SK-N-SH (cell line): ENCODE data around the gene KMT2C. TPM values are rescaled to one million over a fixed set of nuclear protein-coding genes. Genes with fewer than 3 reads are reported as not detected.

ENCODE experiments used
- CTCF ChIA-PET: fragments of 300-600, 350-600 bp; formaldehyde crosslinking; extraction: SDS; loops from one replicate; lab custom pipeline; 2021; lab: Yijun Ruan, JAX
- POLR2A ChIA-PET: fragments of 350-600 bp; sonication (Branson Sonifier 250); formaldehyde crosslinking; extraction: SDS; loops from one replicate; lab custom pipeline; 2020; ENCODE audit warnings: antibody characterized with exemption, inconsistent platforms; lab: Yijun Ruan, JAX
- DNase-seq: peaks from one replicate; pipeline ENCODE4 v3.0.0; 2012
- H2AFZ ChIP-seq: fragments of 200-600 bp; sonication (generic); 2 replicates; pipeline ENCODE4 v1.8.1; 2016; ENCODE audit warnings: antibody characterized with exemption, mild to moderate bottlenecking, low read depth
- H3F3A ChIP-seq: fragments of 200-600 bp; sonication (generic); replicated peaks from 2 replicates; pipeline ENCODE3; 2016; ENCODE audit warnings: antibody characterized with exemption, mild to moderate bottlenecking; ENCODE audit not compliant: insufficient read depth
- H3K27ac ChIP-seq, 2 experiments: fragments of 200-500 bp in 1 of 2; fragments of 200-600 bp in 1 of 2; sonication (Bioruptor generic) in 1 of 2; sonication (generic), shearing (Covaris generic) in 1 of 2; 2 replicates each; pipeline versions ENCODE4 v1.5.1 to v1.6.1; 2014 to 2016; ENCODE audit warnings: low read depth in 2 of 2, inconsistent platforms in 1 of 2, low read length in 1 of 2, mild to moderate bottlenecking in 1 of 2, mixed read lengths in 1 of 2
- H3K27me3 ChIP-seq: fragments of 200-600 bp; sonication (generic), shearing (Covaris generic); 2 replicates; pipeline ENCODE4 v1.6.1; 2016; ENCODE audit warnings: mixed run types; ENCODE audit not compliant: insufficient read depth
- H3K36me3 ChIP-seq, 2 experiments: fragments of 200-500 bp in 1 of 2; fragments of 200-600 bp in 1 of 2; sonication (Bioruptor generic) in 1 of 2; sonication (generic) in 1 of 2; replicated peaks in 1 of 2; 2 replicates each; pipeline versions ENCODE3 to v1.5.1; 2014 to 2016; ENCODE audit warnings: low read length in 1 of 2, mild to moderate bottlenecking in 1 of 2; ENCODE audit not compliant: insufficient read depth in 2 of 2, control insufficient read depth in 1 of 2
- H3K4me1 ChIP-seq, 2 experiments: fragments of 200-500 bp in 1 of 2; fragments of 200-600 bp in 1 of 2; sonication (Bioruptor generic) in 1 of 2; sonication (generic), shearing (Covaris generic) in 1 of 2; 2 replicates each; pipeline versions ENCODE4 v1.5.1 to v1.6.1; 2014 to 2016; ENCODE audit warnings: low read depth in 1 of 2, low read length in 1 of 2, mixed run types in 1 of 2; ENCODE audit not compliant: insufficient read depth in 2 of 2, control insufficient read depth in 1 of 2
- H3K4me2 ChIP-seq: fragments of 200-600 bp; sonication (generic), shearing (Covaris generic); 2 replicates; pipeline ENCODE4 v1.6.1; 2017; ENCODE audit warnings: mixed run types
- H3K4me3 ChIP-seq, 2 experiments: fragments of 200-500 bp in 1 of 2; fragments of 200-600 bp in 1 of 2; sonication (Bioruptor generic) in 1 of 2; sonication (generic), shearing (Covaris generic) in 1 of 2; 2 replicates each; pipeline versions ENCODE4 v1.5.1 to v1.8.1; 2014 to 2016; ENCODE audit warnings: low read depth in 2 of 2, inconsistent platforms in 1 of 2, low read length in 1 of 2, mild to moderate bottlenecking in 1 of 2, mixed read lengths in 1 of 2, moderate library complexity in 1 of 2
- H3K79me2 ChIP-seq: fragments of 200-600 bp; sonication (generic); 2 replicates; pipeline ENCODE4 v1.8.1; 2017; ENCODE audit warnings: mild to moderate bottlenecking; ENCODE audit not compliant: insufficient read depth
- H3K9ac ChIP-seq: fragments of 200-600 bp; sonication (generic); 2 replicates; pipeline ENCODE4 v1.6.1; 2017; ENCODE audit warnings: mixed run types
- H3K9me2 ChIP-seq: fragments of 200-600 bp; sonication (generic); 2 replicates; pipeline ENCODE4 v1.6.1; 2017; ENCODE audit warnings: mixed run types
- H3K9me3 ChIP-seq: fragments of 200-600 bp; sonication (generic); 2 replicates; pipeline ENCODE4 v1.6.1; 2017; ENCODE audit warnings: mixed run types, mild to moderate bottlenecking, moderate library complexity
- H4K20me1 ChIP-seq: fragments of 200-600 bp; sonication (generic); 2 replicates; pipeline ENCODE4 v1.6.1; 2017; ENCODE audit warnings: mild to moderate bottlenecking, mixed run types; ENCODE audit not compliant: insufficient read depth
- CHD2 ChIP-seq: fragments of 150-350 bp; IDR thresholded peaks from 2 replicates; pipeline ENCODE4 v1.6.1; 2018; ENCODE audit warnings: low read length; ENCODE audit not compliant: partially characterized antibody
- CTCF ChIP-seq: fragments of 200-600 bp; sonication (generic); IDR thresholded peaks from 2 replicates; pipeline ENCODE4 v1.6.1; 2017; ENCODE audit warnings: antibody characterized with exemption, mild to moderate bottlenecking, moderate library complexity
- ELF1 ChIP-seq: IDR thresholded peaks from 2 replicates; pipeline ENCODE4 v1.4.0; 2012
- EP300 ChIP-seq, 2 experiments: IDR thresholded peaks; 2 replicates each; pipeline versions ENCODE4 v1.4.0 to v1.6.1; 2012; ENCODE audit warnings: borderline replicate concordance in 1 of 2, low read depth in 1 of 2, low read length in 1 of 2
- EZH2phosphoT487 ChIP-seq: fragments of 200-600 bp; sonication (generic); IDR thresholded peaks from 2 replicates; pipeline ENCODE4 v1.6.1; 2017; ENCODE audit warnings: low read depth, mixed run types, mild to moderate bottlenecking, antibody characterized with exemption, moderate library complexity, borderline replicate concordance
- FOXM1 ChIP-seq: IDR thresholded peaks from 2 replicates; pipeline ENCODE4 v1.4.0; 2012; ENCODE audit warnings: low read depth, mild to moderate bottlenecking
- GABPA ChIP-seq: IDR thresholded peaks from 2 replicates; pipeline ENCODE4 v1.4.0; 2012; ENCODE audit warnings: low read depth, mild to moderate bottlenecking
- GATA2 ChIP-seq: sonication (generic); formaldehyde crosslinking; IDR thresholded peaks from 2 replicates; pipeline ENCODE4 v1.5.0; 2020; ENCODE audit warnings: mild to moderate bottlenecking, missing genetic modification reagents
- JUND ChIP-seq: IDR thresholded peaks from 2 replicates; pipeline ENCODE4 v1.4.0; 2012
- MXI1 ChIP-seq: IDR thresholded peaks from 2 replicates; pipeline ENCODE4 v1.6.1; 2012; ENCODE audit warnings: mild to moderate bottlenecking, low read depth, low read length, improper control_type of control experiment
- NFIC ChIP-seq: IDR thresholded peaks from 2 replicates; pipeline ENCODE4 v1.4.0; 2012; ENCODE audit warnings: borderline replicate concordance
- NRF1 ChIP-seq: IDR thresholded peaks from 2 replicates; pipeline ENCODE4 v1.6.1; 2012; ENCODE audit warnings: low read depth, mild to moderate bottlenecking, low read length
- RAD21 ChIP-seq: IDR thresholded peaks from 2 replicates; pipeline ENCODE4 v1.6.1; 2012; ENCODE audit warnings: mild to moderate bottlenecking, low read length
- REST ChIP-seq: IDR thresholded peaks from 2 replicates; pipeline ENCODE4 v1.6.1; 2012; ENCODE audit warnings: mild to moderate bottlenecking, low read depth, low read length, moderate library complexity
- SIN3A ChIP-seq: IDR thresholded peaks from 2 replicates; pipeline ENCODE4 v1.6.1; 2012; ENCODE audit warnings: low read depth, mild to moderate bottlenecking, low read length, moderate library complexity, borderline replicate concordance
- TAF1 ChIP-seq: IDR thresholded peaks from 2 replicates; pipeline ENCODE4 v1.6.1; 2012; ENCODE audit warnings: low read depth, mild to moderate bottlenecking, low read length, moderate library complexity, borderline replicate concordance
- USF2 ChIP-seq: fragments of 150-350 bp; IDR thresholded peaks from 2 replicates; pipeline ENCODE4 v1.6.1; 2017; ENCODE audit warnings: antibody characterized with exemption, low read length, low read depth, borderline replicate concordance
- ZBTB33 ChIP-seq: IDR thresholded peaks from 2 replicates; pipeline ENCODE4 v1.4.0; 2012; ENCODE audit warnings: low read depth, borderline replicate concordance
- polyA plus RNA-seq, 3 experiments: library from polyadenylated mRNA; depleted of rRNA; stranded (reverse); fragments of >200 nt; gene quantifications; 2 replicates each; pipeline ENCODE4 v1.2.3, GENCODE V29; 2012

The KMT2C gene
- polyA plus RNA-seq, 1 of the 3 experiments (the other 2 are of a cell fraction): 8.0 TPM

DNA sequence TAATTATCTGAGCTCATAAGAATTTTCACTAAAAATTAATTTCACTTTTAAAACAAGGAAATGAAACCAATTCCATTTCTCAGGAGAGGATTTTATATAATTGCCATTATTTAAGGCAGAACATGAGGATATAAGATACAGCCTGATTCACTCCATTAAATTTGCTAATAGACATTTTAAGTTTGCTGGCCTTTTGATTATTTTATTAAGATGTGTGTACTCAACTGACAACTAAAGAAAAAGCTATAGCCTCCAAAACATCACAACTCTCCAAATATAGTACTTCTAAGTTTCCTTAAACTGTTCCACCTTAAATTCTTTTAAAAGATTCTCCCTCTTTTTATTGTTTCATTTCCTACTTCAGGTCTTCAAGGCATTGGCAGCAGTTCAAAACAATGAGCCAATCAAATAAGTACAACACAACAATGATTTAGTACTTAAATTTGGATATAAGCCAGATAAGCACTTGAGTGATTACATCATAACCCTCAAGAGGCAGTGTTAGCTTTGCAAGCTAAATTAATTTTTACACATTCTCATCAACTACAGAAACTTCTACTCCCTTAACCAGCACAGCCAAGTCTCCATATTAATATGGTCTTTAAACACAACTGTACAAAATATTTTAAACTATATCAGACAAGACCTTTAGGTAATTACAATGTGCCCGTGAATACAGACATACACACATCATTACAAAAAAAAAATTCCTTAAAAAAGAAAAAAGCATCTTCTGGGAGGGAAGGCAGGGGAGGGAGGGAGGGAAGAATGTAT is 121.8 kb downstream of the KMT2C start (continued):
- TF ChIP-seq CTCF (no peak), NFIC (peak; percentile 95), TAF1 (no peak), REST (no peak), GATA2 (no peak; the same call in 1 of the 2 replicates)

DNA sequence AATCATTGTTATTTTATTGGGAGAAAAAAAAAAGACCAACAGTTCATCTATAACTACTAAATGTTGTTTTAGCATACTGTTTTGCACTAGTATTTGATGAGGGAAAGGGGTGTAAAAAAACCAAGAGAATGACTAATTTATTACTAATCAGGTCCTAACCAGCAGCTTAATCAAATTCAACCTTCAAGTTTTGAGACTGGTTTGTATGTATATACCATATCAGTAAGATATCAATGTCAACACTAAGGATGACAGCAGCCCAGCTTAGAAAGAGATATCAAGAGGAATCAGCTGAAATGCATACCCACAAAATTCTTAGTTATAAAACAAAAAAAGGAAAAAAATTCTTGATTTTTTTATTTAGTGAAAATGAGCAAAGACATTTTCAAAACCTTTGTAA is 122.6 kb downstream of the KMT2C start:
- H3K4me1 ChIP-seq: peaks cover 0 to 15% of the 10 kb centered on the region in 2 experiments; a peak in 2 of 4 replicates
- H3K79me2 ChIP-seq: peaks cover 43% of the 10 kb centered on the region
- peaks cover 15% of the 10 kb centered on the region for H3F3A ChIP-seq
- H3K9me3 ChIP-seq: no peaks in the 10 kb centered on the region
- peaks cover 4 to 28% of the 10 kb centered on the region in 2 experiments for H3K36me3 ChIP-seq
- H4K20me1 ChIP-seq: no peaks in the 10 kb centered on the region
- peak overlapping the region; percentile 11 for H3K4me2 ChIP-seq
- H3K4me3 ChIP-seq: no peak overlapping the region
- DNase-seq: no peak
- ChIA-PET CTCF (interaction anchor here (0.6 to 3.5 kb wide), 11 partner anchors 10 to 394 kb away, joined by 3 to 15 read pairs (median 5); no protein-coding TSS in a partner anchor), POLR2A (no interaction called here)
- H3K27me3 ChIP-seq: no peaks in the 10 kb centered on the region
- H3K9ac ChIP-seq: no peak overlapping the region
- H3K27ac ChIP-seq: peak overlapping the region in 1 of 2 experiments; percentile 48; a peak in 1 of 4 replicates
- H3K9me2 ChIP-seq: no peaks in the 10 kb centered on the region
- TF ChIP-seq NRF1 (no peak), RAD21 (no peak), MXI1 (no peak), ZBTB33 (no peak), CHD2 (no peak), SIN3A (no peak), CTCF (no peak), EP300 (IDR thresholded peaks at IDR 0.05; ENCODE audit: borderline replicate concordance in 1 of 2, low read depth in 1 of 2, low read length in 1 of 2) (no peak), JUND (no peak), FOXM1 (no peak), ELF1 (no peak), EZH2phosphoT487 (no peak), GATA2 (no peak), USF2 (no peak), GABPA (no peak)
- no peak overlapping the region for H2AFZ ChIP-seq
